Thymus (tissue), 11 donors: ENCODE measurements around the gene MAS1L. TPM values are rescaled to one million over a fixed set of nuclear protein-coding genes. Genes with fewer than 3 reads are reported as not detected.

ENCODE experiments used
- DNase-seq, 9 donors: peaks; one replicate each; pipeline ENCODE4 v3.0.0-alpha.2; 2013; ENCODE audit warnings: low spot score in 9 of 9, low read depth in 6 of 9, missing footprints in 1 of 9
- H3K27ac ChIP-seq, 2 donors: one replicate each; pipeline ENCODE4 v1.5.1; 2013; ENCODE audit warnings: control low read depth in 1 of 2, low read depth in 1 of 2, low read length in 1 of 2, mild to moderate bottlenecking in 1 of 2, moderate library complexity in 1 of 2
- H3K27me3 ChIP-seq, 2 donors: one replicate each; pipeline ENCODE4 v1.5.1; 2013; ENCODE audit warnings: low read length in 1 of 2; ENCODE audit not compliant: control insufficient read depth in 2 of 2, insufficient read depth in 1 of 2
- H3K36me3 ChIP-seq, 2 donors: one replicate each; pipeline ENCODE4 v1.5.1; 2013; ENCODE audit warnings: low read length in 1 of 2, mild to moderate bottlenecking in 1 of 2, moderate library complexity in 1 of 2; ENCODE audit not compliant: control insufficient read depth in 2 of 2, insufficient read depth in 2 of 2
- H3K4me1 ChIP-seq, 2 donors: one replicate each; pipeline ENCODE4 v1.5.1; 2013; ENCODE audit warnings: low read length in 2 of 2; ENCODE audit not compliant: control insufficient read depth in 2 of 2, insufficient read depth in 2 of 2
- H3K4me3 ChIP-seq, 2 donors: one replicate each; pipeline ENCODE4 v1.5.1; 2013; ENCODE audit warnings: low read length in 2 of 2, control low read depth in 1 of 2, mild to moderate bottlenecking in 1 of 2
- H3K9me3 ChIP-seq, 2 donors: one replicate each; pipeline ENCODE4 v1.5.1; 2013; ENCODE audit warnings: low read length in 1 of 2, mild to moderate bottlenecking in 1 of 2; ENCODE audit not compliant: control insufficient read depth in 2 of 2, insufficient read depth in 1 of 2
- WGBS: extraction: QIAGEN DNeasy Blood & Tissue Kit; methylation state at CpG from one replicate; pipeline ENCODE4 v1.1.7; 2013; 5-methylcytosine and 5-hydroxymethylcytosine counted together
- polyA plus RNA-seq: library from polyadenylated mRNA; stranded (reverse); fragments of 200-250 nt; gene quantifications from one replicate; pipeline ENCODE4 v1.2.3, GENCODE V29; 2013
- total RNA-seq: library from RNA; stranded (reverse); fragments of 120-200 nt; gene quantifications from one replicate; pipeline ENCODE4 v1.2.4, GENCODE V29; 2013
- donor health status: healthy.

MAS1L gene
- total and polyA plus RNA-seq, 2 donors, result not detected

DNA sequence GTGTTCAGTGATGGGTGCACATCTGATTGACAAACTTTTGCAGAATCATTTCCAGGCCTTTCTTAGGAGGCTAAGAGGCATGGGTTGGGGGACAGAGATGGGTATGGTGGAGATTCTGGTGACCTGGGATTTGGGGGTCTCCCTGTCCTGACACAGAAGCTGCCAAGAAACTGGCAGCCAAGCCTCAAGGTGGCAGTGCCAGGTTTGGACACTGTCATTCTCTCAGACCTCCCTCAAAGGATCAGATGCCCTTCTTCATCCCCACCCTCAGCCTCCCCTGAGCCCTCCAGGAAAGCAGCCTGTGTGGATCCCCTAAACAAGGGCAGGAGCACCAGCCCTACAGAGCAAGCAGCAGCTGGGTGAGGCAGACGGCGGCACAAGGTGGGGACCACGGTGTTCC, 18.1 kb upstream of the MAS1L start:
- Histone ChIP-seq H3K27me3 (no peaks in the 10 kb centered on the region), H3K4me1 (no peaks in the 10 kb centered on the region), H3K9me3 (no peaks in the 10 kb centered on the region), H3K4me3 (no peak overlapping the region), H3K27ac (no peak overlapping the region), H3K36me3 (no peaks in the 10 kb centered on the region)
- WGBS, result 94% methylated on average over 3 of the region's 3 CpGs
- no peak for DNase-seq

DNA sequence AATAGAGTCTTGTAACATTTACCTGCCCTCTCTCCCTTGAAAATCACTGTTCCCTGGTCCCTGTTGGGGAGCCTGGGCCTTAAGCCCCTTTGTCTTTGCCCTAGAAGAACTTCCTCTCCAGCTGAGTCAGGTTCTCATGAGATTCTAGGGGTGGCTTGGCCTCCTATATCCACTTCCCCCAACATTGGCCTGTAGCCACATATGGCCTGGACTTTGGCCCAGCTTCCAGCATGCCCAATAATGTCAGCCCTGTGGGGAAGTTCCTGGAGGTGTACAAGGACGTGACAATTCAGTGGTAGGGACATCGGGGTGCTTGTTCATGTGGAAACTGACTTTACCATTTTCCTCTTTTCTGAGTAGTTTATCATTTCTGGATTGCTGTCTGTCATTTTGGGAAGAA, 17.2 kb upstream of the MAS1L start:
- no peak overlapping the region for H3K4me3 ChIP-seq
- H3K27ac ChIP-seq, result no peak overlapping the region
- H3K36me3 ChIP-seq, result no peaks in the 10 kb centered on the region
- H3K27me3 ChIP-seq, result no peaks in the 10 kb centered on the region
- no peaks in the 10 kb centered on the region for H3K4me1 ChIP-seq
- 91% methylated on average over 2 of the region's 2 CpGs for WGBS
- DNase-seq, result no peak
- no peaks in the 10 kb centered on the region for H3K9me3 ChIP-seq

DNA sequence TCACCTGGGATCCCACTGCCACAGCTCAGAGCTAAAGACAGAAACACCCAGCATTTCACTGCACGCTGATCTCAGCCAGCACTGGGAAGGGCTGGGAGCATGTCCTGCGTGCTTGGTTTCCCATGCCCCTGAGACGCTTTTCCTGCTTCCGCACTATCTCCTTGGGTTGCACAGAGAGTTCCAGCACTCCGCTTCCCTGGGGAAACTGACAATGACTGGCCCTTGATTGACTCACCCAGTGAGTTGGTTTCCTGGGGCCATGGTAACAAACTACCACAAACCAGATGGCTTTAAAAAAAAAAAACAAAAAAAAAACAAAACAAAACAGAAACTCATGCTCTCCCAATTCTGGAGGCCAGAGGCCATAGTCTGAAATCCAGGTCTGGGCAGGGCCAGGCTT, 14.8 kb upstream of the MAS1L start:
- Histone ChIP-seq H3K27ac (no peak overlapping the region), H3K4me3 (no peak overlapping the region), H3K27me3 (no peaks in the 10 kb centered on the region), H3K36me3 (no peaks in the 10 kb centered on the region), H3K4me1 (no peaks in the 10 kb centered on the region), H3K9me3 (no peaks in the 10 kb centered on the region)
- no peak for DNase-seq
- WGBS, result 95% methylated on average over 5 of the region's 5 CpGs

DNA sequence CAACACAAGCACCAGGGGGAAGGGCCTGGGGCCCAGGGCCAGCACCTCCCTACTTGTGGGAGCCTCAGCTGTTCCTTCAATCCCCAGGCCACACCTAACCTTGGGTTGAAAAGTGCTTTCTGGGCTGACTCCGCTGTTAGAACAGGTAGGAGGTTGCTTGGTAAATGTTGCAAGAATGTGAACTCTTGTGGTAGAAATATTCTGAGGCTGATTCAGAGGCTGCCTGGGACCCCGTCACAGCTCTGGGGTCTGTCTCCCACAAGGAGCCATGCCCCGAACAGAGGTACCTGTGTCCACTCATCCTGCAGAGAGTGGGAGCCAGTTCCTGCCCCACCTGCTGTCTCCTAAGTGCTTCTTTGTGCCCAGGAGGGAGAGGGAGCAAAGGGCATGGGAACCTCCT, 14.4 kb upstream of the MAS1L start:
- 96% methylated on average over 3 of the region's 3 CpGs for WGBS

DNA sequence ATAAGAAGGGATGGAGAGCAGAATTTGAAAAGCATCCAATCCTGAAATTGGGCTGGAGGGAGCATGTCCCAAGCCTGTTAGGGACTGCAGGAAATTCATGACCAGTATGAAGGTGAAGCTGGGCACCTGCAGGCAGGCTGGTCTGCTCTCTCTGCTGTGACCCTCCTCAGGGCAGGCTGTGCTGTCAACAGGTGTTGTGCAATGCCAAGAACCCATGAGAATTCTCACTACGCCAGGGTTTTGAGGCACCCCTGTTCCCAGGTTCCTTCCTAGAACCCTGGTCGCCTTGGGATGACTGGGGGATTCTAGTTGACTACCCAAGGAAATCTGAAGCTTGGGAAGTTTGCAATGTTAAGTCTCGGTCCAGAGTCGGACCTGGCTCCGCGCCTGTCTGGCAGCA, 13.3 kb upstream of the MAS1L start:
- no peaks in the 10 kb centered on the region for H3K9me3 ChIP-seq
- H3K36me3 ChIP-seq, result no peaks in the 10 kb centered on the region
- no peak for DNase-seq
- no peaks in the 10 kb centered on the region for H3K27me3 ChIP-seq
- H3K27ac ChIP-seq, result no peak overlapping the region
- H3K4me1 ChIP-seq, result no peaks in the 10 kb centered on the region
- 96% methylated on average over 6 of the region's 6 CpGs for WGBS
- H3K4me3 ChIP-seq, result no peak overlapping the region

More for the DNA sequence above, 14.4 kb upstream of the MAS1L start:
- no peaks in the 10 kb centered on the region for H3K4me1 ChIP-seq
- H3K4me3 ChIP-seq, result no peak overlapping the region
- DNase-seq, result no peak
- no peaks in the 10 kb centered on the region for H3K27me3 ChIP-seq
- no peak overlapping the region for H3K27ac ChIP-seq
- no peaks in the 10 kb centered on the region for H3K9me3 ChIP-seq
- no peaks in the 10 kb centered on the region for H3K36me3 ChIP-seq

DNA sequence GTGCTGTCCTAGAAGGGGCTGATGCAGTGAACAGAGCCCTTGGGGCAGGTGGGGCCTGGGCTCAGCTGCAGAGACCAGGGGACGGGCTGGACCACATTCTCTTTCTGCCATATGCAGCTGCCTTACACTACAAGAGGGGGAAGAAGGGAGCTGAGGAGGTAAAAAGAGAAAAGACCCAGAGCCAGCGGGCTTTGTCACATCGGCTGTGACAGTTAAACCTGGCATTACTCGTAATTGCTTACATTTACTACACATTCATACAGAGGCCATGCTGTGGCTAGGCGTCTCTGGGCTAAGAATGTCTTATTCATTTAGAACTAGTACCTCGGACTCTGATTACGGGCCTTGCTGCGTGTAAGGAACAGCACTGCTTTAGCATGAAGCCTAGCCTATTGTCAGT, 12.8 kb upstream of the MAS1L start:
- no peak for DNase-seq
- H3K36me3 ChIP-seq, result no peaks in the 10 kb centered on the region
- no peak overlapping the region for H3K4me3 ChIP-seq
- H3K9me3 ChIP-seq, result no peaks in the 10 kb centered on the region
- 97% methylated on average over 8 of the region's 8 CpGs for WGBS
- no peaks in the 10 kb centered on the region for H3K27me3 ChIP-seq
- H3K27ac ChIP-seq, result no peak overlapping the region
- no peaks in the 10 kb centered on the region for H3K4me1 ChIP-seq

DNA sequence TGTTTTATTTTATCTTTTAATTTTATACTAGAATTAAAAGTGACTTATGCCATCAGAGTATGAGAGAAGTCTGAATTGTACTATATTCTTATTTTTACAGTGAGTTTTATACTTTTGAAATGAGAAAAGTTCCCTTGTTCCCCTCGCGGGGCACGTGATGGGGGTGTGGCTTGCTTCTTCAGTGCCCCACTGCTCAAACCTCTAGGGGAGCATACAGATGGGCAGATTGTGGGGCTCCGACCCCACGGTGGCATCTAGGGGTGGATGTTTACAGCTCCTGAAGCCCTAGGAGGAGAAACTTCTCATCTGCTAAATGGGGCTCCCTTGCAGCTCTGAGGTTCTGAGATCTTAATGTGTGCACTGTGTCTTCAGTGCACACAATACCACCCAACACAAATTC, 11.9 kb upstream of the MAS1L start:
- Histone ChIP-seq H3K27ac (no peak overlapping the region), H3K4me1 (no peaks in the 10 kb centered on the region), H3K36me3 (no peaks in the 10 kb centered on the region), H3K4me3 (no peak overlapping the region), H3K9me3 (no peaks in the 10 kb centered on the region), H3K27me3 (no peaks in the 10 kb centered on the region)
- DNase-seq, result no peak
- WGBS, result 95% methylated on average over 5 of the region's 5 CpGs

DNA sequence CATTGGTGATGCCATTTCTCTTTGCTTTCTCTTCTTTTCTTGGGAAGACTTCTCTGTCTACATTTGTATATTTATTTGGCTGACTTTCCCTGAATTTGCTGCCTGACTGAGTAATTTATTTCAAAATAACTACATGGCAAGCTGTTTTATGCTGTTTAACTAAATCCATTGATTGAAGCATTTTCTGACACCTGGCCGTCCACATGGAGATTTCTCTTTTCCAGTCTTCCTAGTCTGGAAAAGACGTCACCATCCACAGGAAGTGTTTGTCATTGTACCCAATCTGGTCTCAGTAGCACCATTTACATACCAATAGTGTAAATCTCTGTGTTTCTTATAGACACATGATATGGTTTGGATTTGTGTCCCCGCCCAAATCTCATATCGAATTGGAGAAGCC, 9.2 kb upstream of the MAS1L start:
- no peaks in the 10 kb centered on the region for H3K36me3 ChIP-seq
- H3K27me3 ChIP-seq, result no peaks in the 10 kb centered on the region
- no peak overlapping the region for H3K4me3 ChIP-seq
- H3K4me1 ChIP-seq, result no peaks in the 10 kb centered on the region
- WGBS, result 97% methylated on average over 4 of the region's 4 CpGs
- DNase-seq, result no peak
- no peaks in the 10 kb centered on the region for H3K9me3 ChIP-seq
- no peak overlapping the region for H3K27ac ChIP-seq

DNA sequence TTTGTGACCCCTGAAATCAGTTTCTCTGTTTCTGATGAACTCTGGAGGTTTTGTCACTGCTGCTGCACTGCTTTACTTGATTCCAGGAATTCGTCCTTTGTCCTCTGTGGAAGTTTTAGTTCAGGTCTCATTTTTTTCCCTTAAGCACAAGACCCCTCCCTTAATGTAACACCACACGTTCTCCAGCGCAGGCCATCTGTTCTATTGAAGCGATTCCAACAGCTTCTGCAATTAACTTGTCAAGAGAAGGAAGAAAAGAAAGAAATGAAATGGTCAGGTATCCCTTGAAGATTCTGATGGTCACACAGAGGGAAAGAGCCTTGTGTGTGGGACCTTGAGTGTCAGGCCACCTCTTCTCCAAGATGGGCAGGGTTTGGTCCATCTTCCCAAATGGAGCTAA, 7.8 kb upstream of the MAS1L start:
- Histone ChIP-seq H3K27me3 (no peaks in the 10 kb centered on the region), H3K36me3 (no peaks in the 10 kb centered on the region), H3K27ac (no peak overlapping the region), H3K4me3 (no peak overlapping the region), H3K9me3 (no peaks in the 10 kb centered on the region), H3K4me1 (no peaks in the 10 kb centered on the region)
- 89% methylated on average over 4 of the region's 4 CpGs for WGBS
- no peak for DNase-seq

DNA sequence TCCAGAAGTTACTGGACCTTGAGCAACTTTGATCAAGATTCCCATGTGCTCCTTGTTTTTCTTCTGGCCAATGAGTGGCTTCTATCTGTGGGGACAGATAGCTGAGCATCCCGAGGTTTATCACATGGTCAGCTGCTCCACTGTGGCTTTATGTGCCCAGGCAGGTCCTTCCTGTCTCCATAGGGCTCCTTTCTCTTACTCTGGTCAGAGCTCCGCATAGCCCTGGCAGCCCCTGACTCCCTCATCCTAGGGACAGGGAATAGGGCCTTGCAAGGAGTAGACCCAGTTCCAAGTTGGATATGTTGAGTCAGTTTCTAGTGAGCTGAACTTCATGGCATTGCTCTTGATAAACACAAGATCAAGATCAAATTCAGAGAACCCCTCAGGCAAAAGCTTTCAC, 6.4 kb upstream of the MAS1L start:
- Histone ChIP-seq H3K27ac (no peak overlapping the region), H3K4me1 (no peaks in the 10 kb centered on the region), H3K27me3 (no peaks in the 10 kb centered on the region), H3K4me3 (no peak overlapping the region), H3K36me3 (no peaks in the 10 kb centered on the region), H3K9me3 (no peaks in the 10 kb centered on the region)
- WGBS, result 91% methylated on average over 2 of the region's 2 CpGs
- no peak for DNase-seq
